HEK293T (cell line): ENCODE data around the gene PEX14.

ENCODE experiments used
- ARNT ChIP-seq: fragments of 450-650 bp; IDR thresholded peaks from 2 replicates; pipeline ENCODE4 v1.6.1; 2017; ENCODE audit warnings: mild to moderate bottlenecking
- BHLHE40 ChIP-seq: fragments of 450-650 bp; IDR thresholded peaks from 2 replicates; pipeline ENCODE4 v1.6.1; 2016; ENCODE audit warnings: mild to moderate bottlenecking, moderate library complexity, borderline replicate concordance
- CTBP1 ChIP-seq: fragments of 450-650 bp; IDR thresholded peaks from 2 replicates; pipeline ENCODE4 v1.6.1; 2016; ENCODE audit warnings: borderline replicate concordance
- ELF4 ChIP-seq: fragments of 450-650 bp; IDR thresholded peaks from 2 replicates; pipeline ENCODE4 v1.6.1; 2017; ENCODE audit warnings: antibody characterized with exemption
- FOXA1 ChIP-seq: fragments of 450-650 bp; IDR thresholded peaks from 2 replicates; pipeline ENCODE4 v1.6.1; 2016; ENCODE audit warnings: mild to moderate bottlenecking
- FOXK2 ChIP-seq: fragments of 450-650 bp; IDR thresholded peaks from 2 replicates; pipeline ENCODE4 v1.6.1; 2016; ENCODE audit warnings: mild to moderate bottlenecking
- FOXM1 ChIP-seq: fragments of 450-650 bp; IDR thresholded peaks from 2 replicates; pipeline ENCODE4 v1.6.1; 2017; ENCODE audit warnings: mild to moderate bottlenecking, borderline replicate concordance
- HDGF ChIP-seq: fragments of 450-650 bp; IDR thresholded peaks from 2 replicates; pipeline ENCODE4 v1.6.1; 2017; ENCODE audit warnings: antibody characterized with exemption, borderline replicate concordance
- L3MBTL2 ChIP-seq: fragments of 450-650 bp; conservative IDR thresholded peaks from 2 replicates; pipeline ENCODE4 v1.6.1; 2016; ENCODE audit warnings: mild to moderate bottlenecking
- LEF1 ChIP-seq: fragments of 450-650 bp; IDR thresholded peaks from 2 replicates; pipeline ENCODE4 v1.6.1; 2017; ENCODE audit warnings: mild to moderate bottlenecking, borderline replicate concordance
- NFRKB ChIP-seq: fragments of 450-650 bp; IDR thresholded peaks from 2 replicates; pipeline ENCODE4 v1.6.1; 2016; ENCODE audit warnings: mild to moderate bottlenecking, moderate library complexity
- SP1 ChIP-seq: fragments of 450-650 bp; IDR thresholded peaks from 2 replicates; pipeline ENCODE4 v1.6.1; 2017
- SUZ12 ChIP-seq: fragments of 450-650 bp; IDR thresholded peaks from 2 replicates; pipeline ENCODE4 v1.6.1; 2016; ENCODE audit warnings: mild to moderate bottlenecking
- TARDBP ChIP-seq: fragments of 450-650 bp; IDR thresholded peaks from 2 replicates; pipeline ENCODE4 v1.6.1; 2016

- TF ChIP-seq HDGF (no peak), FOXA1 (no peak), NFRKB (no peak), SP1 (no peak), FOXM1 (no peak), TARDBP (no peak), SUZ12 (no peak), BHLHE40 (no peak), ARNT (no peak), LEF1 (no peak), L3MBTL2 (no peak), CTBP1 (no peak), FOXK2 (no peak), ELF4 (no peak)
Measured at GRCh38 chr1:10433790-10434189, 41.0 kb upstream of the PEX14 start.
